Breast epithelium (tissue), 4 donors: ENCODE data around the gene LRRC4C. TPM values are rescaled to one million over a fixed set of nuclear protein-coding genes. Genes with fewer than 3 reads are reported as not detected.
"Not testable (repeated sequence)": the region's sequence is repeated elsewhere in the genome, so short reads cannot be mapped to it uniquely, and the experiment has no call there.

Experiments
- DNase-seq, 2 donors: peaks; one replicate each; pipeline ENCODE4 v3.0.0-alpha.2; 2019; ENCODE audit warnings: low spot score in 2 of 2
- H3K27ac ChIP-seq, 2 donors: fragments of 200-600 bp; sonication (generic) in 1 of 2; one replicate each; pipeline ENCODE4 v1.5.1; 2016 to 2019; ENCODE audit warnings: mild to moderate bottlenecking in 1 of 2
- H3K27me3 ChIP-seq, 2 donors: fragments of 200-600 bp; sonication (generic) in 1 of 2; one replicate each; pipeline versions ENCODE4 v1.5.1 to v1.6.0; 2017 to 2019; ENCODE audit warnings: control low read depth in 1 of 2, mild to moderate bottlenecking in 1 of 2
- H3K36me3 ChIP-seq: fragments of 200-600 bp; one replicate; pipeline ENCODE4 v1.5.1; 2019
- H3K4me1 ChIP-seq, 2 donors: fragments of 200-600 bp; sonication (generic); one replicate each; pipeline ENCODE4 v1.5.1; 2016 to 2019; ENCODE audit warnings: control low read depth in 1 of 2
- H3K4me3 ChIP-seq, 3 donors: fragments of 200-600 bp; sonication (generic); 1 replicate in 2 of 3; 2 replicates in 1 of 3; pipeline ENCODE4 v1.5.1; 2016 to 2019; ENCODE audit warnings: mild to moderate bottlenecking in 3 of 3, moderate library complexity in 2 of 3
- H3K9me3 ChIP-seq, 2 donors: fragments of 200-600 bp; sonication (generic) in 1 of 2; one replicate each; pipeline ENCODE4 v1.5.1; 2016 to 2019; ENCODE audit warnings: control low read depth in 1 of 2
- POLR2A ChIP-seq: fragments of 450-650 bp; IDR thresholded peaks from one replicate; pipeline ENCODE4 v1.6.1; 2016; ENCODE audit warnings: antibody characterized with exemption, mild to moderate bottlenecking, moderate library complexity
- POLR2AphosphoS5 ChIP-seq, 3 donors: sonication (generic); formaldehyde crosslinking; IDR thresholded peaks; one replicate each; pipeline ENCODE4 v1.6.1; 2017; ENCODE audit warnings: antibody characterized with exemption in 3 of 3
- intact Hi-C: fragments of 100-400 bp; cut with DNase I; formaldehyde crosslinking; loops from one replicate; pipeline ENCODE4 v1.15.1; 2023; ENCODE audit warnings: low total_unique reads
- total RNA-seq, 3 donors: library from RNA; depleted of rRNA; stranded (reverse); fragments of >200 nt; gene quantifications; one replicate each; pipeline ENCODE4 v1.1.0, GENCODE V29; 2016
- TF ChIP-seq, protein P1 (sequence below), 3 donors: fragments of 450-650 bp; IDR thresholded peaks; one replicate each; pipeline ENCODE4 v1.5.1; 2016 to 2017; ENCODE audit warnings: antibody characterized with exemption in 3 of 3, mild to moderate bottlenecking in 3 of 3, moderate library complexity in 3 of 3

The LRRC4C gene
- total RNA-seq, 3 donors from 2014 or later = 2.9 to 15.4 (median 6.6) TPM

DNA sequence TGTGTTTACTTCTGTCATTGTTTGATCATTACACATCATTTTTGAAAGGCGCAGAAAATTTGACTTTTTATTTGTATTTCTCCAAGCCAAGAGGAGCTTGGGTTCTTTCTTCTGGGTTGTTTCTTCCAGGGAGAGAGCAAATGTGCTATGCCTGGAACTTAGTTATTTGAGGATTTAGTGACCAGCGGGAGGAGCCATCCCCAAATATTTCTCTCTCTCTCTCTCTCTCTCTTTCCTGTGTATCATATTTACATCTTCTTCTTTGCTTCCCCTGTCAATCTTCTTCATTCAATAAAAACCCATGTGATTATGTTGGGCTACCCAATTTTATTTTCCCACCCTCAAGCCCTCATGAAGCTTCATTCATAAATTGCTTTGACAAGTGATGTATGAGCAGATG is 534.5 kb downstream of the LRRC4C start:
- no peaks in the 10 kb centered on the region for H3K36me3 ChIP-seq

DNA sequence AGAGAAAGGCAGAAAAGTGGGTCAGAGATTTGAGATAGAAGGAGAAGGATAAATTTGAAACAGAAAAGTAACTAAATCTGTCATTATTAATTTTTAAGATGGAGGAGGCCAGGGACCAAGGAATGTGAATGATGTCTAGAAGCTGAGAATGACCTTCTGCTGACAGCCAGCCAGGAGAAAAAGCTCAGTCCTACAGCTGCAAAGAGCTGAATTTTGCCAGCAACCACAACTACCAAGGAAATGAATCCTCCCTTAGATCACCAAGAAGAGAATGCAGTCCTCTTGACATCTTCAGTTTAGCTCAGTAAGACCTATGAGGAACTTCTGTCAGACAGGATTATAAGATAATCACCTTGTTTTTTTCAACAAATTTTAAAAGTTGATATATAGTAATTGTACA is 538.2 kb downstream of the LRRC4C start:
- DNase-seq = no peak
- intact Hi-C loops = no loop called here
- H3K4me1 ChIP-seq = no peaks in the 10 kb centered on the region
- no peaks in the 10 kb centered on the region for H3K27me3 ChIP-seq
- H3K27ac ChIP-seq = no peak overlapping the region
- H3K4me3 ChIP-seq = no peak overlapping the region
- no peaks in the 10 kb centered on the region for H3K36me3 ChIP-seq
- no peak for TF ChIP-seq POLR2A
- TF ChIP-seq, protein P1, sequence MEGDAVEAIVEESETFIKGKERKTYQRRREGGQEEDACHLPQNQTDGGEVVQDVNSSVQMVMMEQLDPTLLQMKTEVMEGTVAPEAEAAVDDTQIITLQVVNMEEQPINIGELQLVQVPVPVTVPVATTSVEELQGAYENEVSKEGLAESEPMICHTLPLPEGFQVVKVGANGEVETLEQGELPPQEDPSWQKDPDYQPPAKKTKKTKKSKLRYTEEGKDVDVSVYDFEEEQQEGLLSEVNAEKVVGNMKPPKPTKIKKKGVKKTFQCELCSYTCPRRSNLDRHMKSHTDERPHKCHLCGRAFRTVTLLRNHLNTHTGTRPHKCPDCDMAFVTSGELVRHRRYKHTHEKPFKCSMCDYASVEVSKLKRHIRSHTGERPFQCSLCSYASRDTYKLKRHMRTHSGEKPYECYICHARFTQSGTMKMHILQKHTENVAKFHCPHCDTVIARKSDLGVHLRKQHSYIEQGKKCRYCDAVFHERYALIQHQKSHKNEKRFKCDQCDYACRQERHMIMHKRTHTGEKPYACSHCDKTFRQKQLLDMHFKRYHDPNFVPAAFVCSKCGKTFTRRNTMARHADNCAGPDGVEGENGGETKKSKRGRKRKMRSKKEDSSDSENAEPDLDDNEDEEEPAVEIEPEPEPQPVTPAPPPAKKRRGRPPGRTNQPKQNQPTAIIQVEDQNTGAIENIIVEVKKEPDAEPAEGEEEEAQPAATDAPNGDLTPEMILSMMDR (IDR thresholded peaks at IDR 0.05) = no peak
- TF ChIP-seq POLR2AphosphoS5 (IDR thresholded peaks at IDR 0.05) = no peak
- H3K9me3 ChIP-seq = no peaks in the 10 kb centered on the region

More for the DNA sequence above, 534.5 kb downstream of the LRRC4C start:
- no peak overlapping the region for H3K4me3 ChIP-seq
- no peak for DNase-seq
- no peaks in the 10 kb centered on the region for H3K27me3 ChIP-seq
- intact Hi-C loops = no loop called here
- no peak overlapping the region for H3K27ac ChIP-seq
- no peaks in the 10 kb centered on the region for H3K4me1 ChIP-seq
- TF ChIP-seq, protein P1 (IDR thresholded peaks at IDR 0.05) = no peak
- TF ChIP-seq POLR2A (no peak), POLR2AphosphoS5 (IDR thresholded peaks at IDR 0.05) (no peak)
- no peaks in the 10 kb centered on the region for H3K9me3 ChIP-seq

DNA sequence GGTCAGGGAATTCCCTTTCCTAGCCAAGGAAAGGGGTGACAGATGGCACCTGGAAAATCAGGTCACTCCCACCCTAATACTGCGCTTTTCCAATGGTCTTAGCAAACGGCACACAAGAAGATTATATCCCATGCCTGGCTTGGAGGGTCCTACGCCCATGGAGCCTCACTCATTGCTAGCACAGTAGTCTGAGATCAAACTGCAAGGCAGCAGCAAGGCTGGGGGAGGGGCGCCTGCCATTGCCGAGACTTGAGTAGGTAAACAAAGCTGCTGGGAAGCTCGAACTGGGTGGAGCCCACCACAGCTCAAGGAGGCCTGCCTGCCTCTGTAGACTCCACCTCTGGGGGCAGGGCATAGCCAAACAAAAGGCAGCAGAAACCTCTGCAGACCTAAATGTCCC is 548.7 kb downstream of the LRRC4C start:
- H3K27ac ChIP-seq, intact Hi-C loops, H3K9me3 ChIP-seq: not testable (repeated sequence)

DNA sequence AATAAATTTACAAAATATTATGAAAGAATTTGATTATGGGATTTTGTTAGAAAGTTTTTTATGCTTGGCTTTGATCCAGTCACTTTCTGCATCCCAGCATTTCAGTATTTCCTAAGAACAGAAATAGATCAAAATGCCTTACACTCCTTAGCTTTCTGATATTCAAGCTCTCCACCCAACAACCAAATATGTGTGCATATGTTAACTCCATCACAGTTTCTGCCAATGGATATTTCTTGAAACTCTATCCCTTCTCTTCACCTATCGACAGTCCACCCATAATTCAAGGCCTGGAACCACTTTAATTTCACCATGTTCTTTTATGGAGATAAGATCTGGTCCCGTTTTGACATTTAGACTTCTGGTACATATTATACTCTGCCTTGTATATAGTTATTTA is 565.0 kb downstream of the LRRC4C start:
- TF ChIP-seq, protein P1 (IDR thresholded peaks at IDR 0.05) = no peak
- TF ChIP-seq POLR2AphosphoS5 (IDR thresholded peaks at IDR 0.05) = no peak
- no peak for TF ChIP-seq POLR2A
- Histone ChIP-seq H3K36me3 (no peaks in the 10 kb centered on the region), H3K27me3 (no peaks in the 10 kb centered on the region), H3K27ac (no peak overlapping the region), H3K4me3 (no peak overlapping the region), H3K4me1 (no peaks in the 10 kb centered on the region), H3K9me3 (no peaks in the 10 kb centered on the region)
- no peak for DNase-seq
- intact Hi-C loops = no loop called here

More for the DNA sequence above, 548.7 kb downstream of the LRRC4C start:
- H3K36me3 ChIP-seq, H3K4me3 ChIP-seq, H3K27me3 ChIP-seq, DNase-seq, H3K4me1 ChIP-seq: not testable (repeated sequence)

DNA sequence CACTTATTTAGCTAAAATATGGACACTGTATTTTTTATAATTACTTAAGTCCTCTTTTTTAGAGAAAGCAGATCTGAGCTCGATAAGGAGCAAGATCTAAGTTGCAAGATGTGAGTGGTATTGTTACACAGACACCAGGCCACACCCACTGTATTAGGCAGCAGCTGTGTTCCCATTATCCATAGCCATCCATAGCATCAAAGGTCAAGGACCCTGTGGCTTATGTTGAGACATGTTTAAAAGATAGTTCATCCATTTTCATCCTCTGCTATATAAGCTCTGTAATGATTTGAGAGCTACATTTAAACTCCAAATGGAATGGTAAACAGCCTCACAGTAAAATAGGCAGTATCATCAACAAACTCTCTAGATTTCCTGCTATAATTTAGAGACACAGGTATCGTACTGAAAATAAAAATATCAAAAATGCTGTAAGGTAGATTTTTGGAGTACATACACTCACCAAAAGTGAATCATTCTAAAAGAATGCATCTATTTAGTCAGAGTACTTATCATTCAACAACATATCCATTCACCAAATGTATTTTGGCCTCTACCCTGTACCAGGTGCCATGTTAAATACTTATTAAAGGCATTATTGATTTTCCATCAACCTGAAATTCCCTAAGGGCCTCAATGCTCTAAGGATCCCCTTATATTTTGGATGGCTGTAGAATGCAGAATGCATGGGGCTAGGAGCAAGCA is 574.0 kb downstream of the LRRC4C start:
- Histone ChIP-seq H3K27ac (no peak overlapping the region), H3K4me1 (no peaks in the 10 kb centered on the region), H3K36me3 (no peaks in the 10 kb centered on the region), H3K9me3 (no peaks in the 10 kb centered on the region), H3K4me3 (no peak overlapping the region), H3K27me3 (no peaks in the 10 kb centered on the region)
- DNase-seq = no peak
- intact Hi-C loops = no loop called here
- TF ChIP-seq POLR2AphosphoS5 (IDR thresholded peaks at IDR 0.05) (no peak), POLR2A (no peak)
- TF ChIP-seq, protein P1 (IDR thresholded peaks at IDR 0.05) = no peak

DNA sequence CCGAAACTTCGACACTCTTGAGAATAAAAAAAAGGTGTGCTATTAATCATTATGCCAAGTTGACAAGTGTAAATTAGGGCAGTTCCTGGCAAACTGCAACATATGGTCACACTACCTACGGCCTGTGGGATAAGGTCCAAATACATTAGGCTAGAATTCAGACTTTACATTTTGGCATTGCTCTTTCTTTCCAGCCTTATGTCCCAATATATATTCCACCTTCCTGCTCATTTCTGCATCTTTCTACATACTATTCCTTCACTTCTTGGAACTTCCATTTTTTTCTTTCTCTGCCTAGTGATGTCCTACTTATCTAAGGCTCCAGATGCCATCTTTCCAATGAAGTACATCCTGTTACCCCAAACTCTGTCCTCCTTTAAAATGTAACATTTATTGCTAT is 577.2 kb downstream of the LRRC4C start:
- DNase-seq = no peak
- intact Hi-C loops = no loop called here
- Histone ChIP-seq H3K27me3 (no peaks in the 10 kb centered on the region), H3K4me3 (no peak overlapping the region), H3K9me3 (no peaks in the 10 kb centered on the region), H3K4me1 (no peaks in the 10 kb centered on the region), H3K27ac (no peak overlapping the region), H3K36me3 (no peaks in the 10 kb centered on the region)
- TF ChIP-seq POLR2AphosphoS5 (IDR thresholded peaks at IDR 0.05) = no peak
- no peak for TF ChIP-seq POLR2A
- TF ChIP-seq, protein P1 (IDR thresholded peaks at IDR 0.05) = no peak
